ENCODE data around the gene ERMP1.

The ERMP1 gene

GRCh38 chr9:5852987-5853386 is 20.1 kb upstream of the ERMP1 start:
- DNase-seq, result no peak

- DNase-seq, result no peak
These were observed 18.5 kb upstream of the ERMP1 start for GRCh38 chr9:5851445-5851844.

- DNase-seq, result no peak
These were observed 17.8 kb upstream of the ERMP1 start for GRCh38 chr9:5850724-5851122.

- DNase-seq, result no peak
These were observed 15.5 kb upstream of the ERMP1 start for GRCh38 chr9:5848372-5848882.

- no peak for DNase-seq
These were observed 13.6 kb upstream of the ERMP1 start for GRCh38 chr9:5846501-5846921.

- no peak for DNase-seq
These were observed 13.2 kb upstream of the ERMP1 start for GRCh38 chr9:5846096-5846495.

GRCh38 chr9:5845157-5845531 is 12.2 kb upstream of the ERMP1 start:
- DNase-seq, result no peak

GRCh38 chr9:5843794-5844471 is 11.0 kb upstream of the ERMP1 start:
- DNase-seq, result no peak

GRCh38 chr9:5842929-5843793 is 10.2 kb upstream of the ERMP1 start:
- DNase-seq, result no peak

- no peak for DNase-seq
These were observed 9.1 kb upstream of the ERMP1 start for GRCh38 chr9:5841771-5842573.

- DNase-seq, result no peak
These were observed 7.9 kb upstream of the ERMP1 start for GRCh38 chr9:5840788-5841187.

- DNase-seq, result no peak
These were observed 6.6 kb upstream of the ERMP1 start for GRCh38 chr9:5839572-5839902.

- no peak for DNase-seq
These were observed 6.1 kb upstream of the ERMP1 start for GRCh38 chr9:5838884-5839571.

GRCh38 chr9:5835808-5836207 is 2.9 kb upstream of the ERMP1 start:
- DNase-seq, result no peak

- DNase-seq, result no peak
These were observed 1.3 kb upstream of the ERMP1 start for GRCh38 chr9:5834214-5834613.

GRCh38 chr9:5832071-5832537 is 813 bp downstream of the ERMP1 start:
- no peak for DNase-seq

- no peak for DNase-seq
These were observed 6.9 kb downstream of the ERMP1 start for GRCh38 chr9:5825895-5826622.

- no peak for DNase-seq
These were observed 7.7 kb downstream of the ERMP1 start for GRCh38 chr9:5825223-5825622.

GRCh38 chr9:5820425-5820824 is 12.5 kb downstream of the ERMP1 start:
- DNase-seq, result no peak

- no peak for DNase-seq
These were observed 13.7 kb downstream of the ERMP1 start for GRCh38 chr9:5819174-5819573.

- DNase-seq, result no peak
These were observed 14.3 kb downstream of the ERMP1 start for GRCh38 chr9:5818424-5819142.
